ENCODE measurements around the gene CACTIN.

CACTIN gene

DNA sequence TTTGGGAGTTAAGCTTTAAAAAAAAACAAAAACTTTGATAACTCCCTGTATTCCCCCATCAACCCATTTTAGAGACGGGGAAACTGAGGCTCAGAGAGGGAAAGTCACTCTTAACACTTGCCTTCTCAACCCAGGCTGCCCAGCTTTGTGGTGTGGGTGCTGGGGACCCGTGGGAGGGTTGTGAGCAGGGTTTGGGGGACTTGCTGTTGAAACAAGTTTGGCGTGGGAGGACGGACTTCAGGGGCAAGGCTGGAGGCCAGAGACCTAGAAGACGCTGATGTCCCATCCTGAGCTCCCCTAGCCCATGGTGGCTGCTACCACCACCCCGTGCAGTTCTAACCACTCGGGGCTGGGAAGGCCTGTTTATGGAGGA, 747 bp upstream of the CACTIN start:
- DNase-seq (ENCODE audit: low read depth) = no peak

GRCh38 chr19:3625996-3626472, 556 bp downstream of the CACTIN start:
- no peak for DNase-seq (ENCODE audit: low read depth)

DNA sequence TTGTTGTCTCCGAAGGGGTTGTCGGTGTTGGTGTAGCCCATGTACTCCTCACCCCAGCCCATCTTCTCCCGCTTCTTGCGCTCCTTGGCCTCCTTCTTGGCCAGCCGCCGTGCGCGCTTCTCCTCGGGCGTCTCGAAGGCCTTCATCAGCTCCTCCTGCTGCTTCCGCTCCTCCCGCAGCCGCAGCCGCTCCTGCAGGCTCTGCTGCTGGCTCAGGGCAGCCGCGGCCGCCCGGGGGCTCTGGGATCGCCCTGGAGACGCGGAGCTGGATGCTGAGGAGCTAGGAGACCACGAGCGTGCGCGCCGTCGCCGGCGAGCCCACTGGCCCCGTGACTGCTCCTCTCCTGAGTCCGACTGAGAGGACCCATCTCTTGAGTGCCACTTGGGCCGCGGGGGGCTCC, 2.9 kb downstream of the CACTIN start:
- DNase-seq (ENCODE audit: low read depth) = no peak

DNA sequence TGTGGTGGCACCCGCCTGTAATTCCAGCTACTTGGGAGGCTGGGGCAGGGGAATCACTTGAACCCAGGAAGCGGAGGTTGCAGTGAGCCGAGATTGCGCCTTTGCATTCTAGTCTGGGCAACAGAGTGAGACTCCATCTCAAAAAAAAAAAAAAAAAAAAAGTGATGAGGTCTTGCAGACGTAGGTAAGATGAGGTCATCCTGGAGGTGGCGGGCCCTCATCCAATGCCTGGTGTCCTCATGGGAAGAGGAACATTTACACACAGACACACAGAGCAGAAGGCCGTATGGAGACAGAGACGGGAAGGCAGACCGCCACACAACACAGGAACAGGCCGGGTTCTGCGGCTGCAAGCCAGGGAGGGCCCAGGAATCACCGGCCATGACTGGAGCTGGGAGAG, 4.4 kb downstream of the CACTIN start:
- no peak for DNase-seq (ENCODE audit: low read depth)

DNA sequence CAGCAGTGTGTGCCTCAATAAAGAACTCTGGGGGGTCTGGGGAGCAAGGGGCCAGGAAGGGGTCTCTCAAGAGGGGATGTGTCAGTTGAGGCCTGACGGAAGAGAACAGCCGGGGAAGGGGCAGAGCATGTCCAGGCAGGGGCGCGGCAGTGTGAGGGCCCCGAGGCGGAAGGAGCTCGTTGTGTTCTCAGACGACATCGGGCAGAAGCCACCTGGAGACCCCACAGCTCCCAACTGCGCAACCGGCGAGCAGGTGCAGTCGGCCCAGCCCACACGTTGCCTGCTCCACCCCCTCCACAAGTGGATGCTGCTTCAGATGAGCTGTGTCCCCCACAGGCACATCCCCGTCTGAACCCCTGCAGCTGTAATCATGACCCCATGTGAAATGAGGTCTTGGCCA, 4.9 kb downstream of the CACTIN start:
- no peak for DNase-seq (ENCODE audit: low read depth)

DNA sequence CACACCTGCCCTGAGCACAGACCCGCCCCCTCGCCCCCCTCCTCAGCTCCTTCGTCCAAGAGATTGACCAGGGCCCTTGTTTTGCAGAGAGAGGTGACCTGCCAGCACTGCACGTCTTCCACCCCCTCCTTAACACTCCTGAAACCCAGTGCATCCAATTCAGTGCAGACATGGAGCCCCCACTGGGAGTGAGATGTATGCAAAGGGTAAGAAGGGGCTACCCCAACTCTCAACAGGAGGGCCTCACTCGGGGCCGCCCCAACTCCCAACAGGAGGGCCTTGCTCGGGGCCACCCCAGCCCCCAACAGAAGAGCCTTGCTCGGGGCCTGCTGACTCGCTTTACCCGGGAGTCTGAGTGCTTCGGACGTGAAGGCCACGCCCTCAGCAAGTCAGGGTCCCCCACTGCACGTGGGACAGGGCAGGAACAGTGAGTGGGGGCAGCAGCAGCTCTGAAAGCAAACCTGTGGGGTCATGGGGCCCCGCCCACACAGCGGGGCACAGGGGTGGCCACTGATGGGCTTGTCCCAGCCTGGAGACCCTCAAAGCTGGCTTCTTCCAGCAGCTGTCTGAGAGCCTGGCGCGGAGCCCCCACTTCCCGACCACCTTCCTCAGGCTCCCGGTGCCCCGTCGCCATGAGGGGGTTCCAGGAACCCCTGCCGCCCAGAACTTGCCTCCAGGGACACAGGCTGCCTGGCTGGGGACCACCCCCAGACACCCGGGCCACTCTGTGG, 5.6 kb downstream of the CACTIN start:
- DNase-seq (ENCODE audit: low read depth) = no peak

DNA sequence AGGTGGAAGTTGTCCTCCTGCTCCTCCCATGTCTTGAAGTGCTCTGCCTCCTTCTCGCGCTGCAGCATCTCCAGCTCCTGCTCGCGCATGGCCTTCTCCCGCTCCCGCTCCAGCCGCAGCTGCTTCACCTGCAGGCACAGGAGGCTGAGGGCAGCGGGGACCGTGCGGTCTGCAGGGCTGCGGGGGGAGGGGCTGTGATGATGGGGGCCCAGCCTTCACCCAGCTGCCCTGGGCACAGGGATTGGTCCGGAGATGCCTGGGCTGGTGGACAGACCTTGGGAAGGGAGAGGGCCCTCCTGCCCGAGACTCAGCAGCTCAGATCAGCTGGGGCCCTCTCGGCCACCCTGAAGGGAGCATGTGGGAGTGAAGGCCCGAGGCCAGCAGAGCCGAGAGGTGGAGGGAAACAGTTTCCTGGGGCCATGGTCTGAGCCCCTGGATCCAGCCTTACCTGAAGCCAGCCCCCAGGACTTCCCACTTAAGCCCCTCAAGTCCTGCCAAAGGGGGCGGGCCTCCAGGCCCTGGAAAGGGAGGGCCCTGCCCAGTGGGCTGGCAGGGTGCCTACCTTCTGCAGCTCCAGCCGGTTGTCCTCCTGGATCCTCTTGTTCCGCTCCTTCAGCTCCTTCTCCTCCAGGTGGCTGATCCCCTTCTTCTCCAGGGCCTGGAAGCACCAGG, 6.3 kb downstream of the CACTIN start:
- no peak for DNase-seq (ENCODE audit: low read depth)

DNA sequence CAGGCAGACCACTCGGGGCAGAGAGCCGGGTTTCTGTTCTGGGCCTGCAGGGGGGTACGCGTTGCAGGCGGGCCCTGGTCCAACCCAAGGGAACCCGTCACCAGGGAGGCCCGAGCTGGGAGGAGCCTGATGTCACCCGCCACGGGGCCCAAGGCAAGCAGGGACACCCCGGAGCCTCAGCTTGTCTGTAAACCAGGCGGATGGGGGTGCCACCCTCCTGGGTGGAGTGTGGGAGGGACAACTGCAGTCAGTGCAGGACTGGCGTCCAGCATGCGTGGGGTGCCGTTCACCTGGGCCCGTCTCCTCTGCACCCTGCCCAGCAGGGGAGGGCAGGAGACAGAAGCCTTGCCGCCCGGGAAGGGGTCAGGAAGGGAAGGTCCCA, 7.0 kb downstream of the CACTIN start:
- DNase-seq (ENCODE audit: low read depth) = no peak

DNA sequence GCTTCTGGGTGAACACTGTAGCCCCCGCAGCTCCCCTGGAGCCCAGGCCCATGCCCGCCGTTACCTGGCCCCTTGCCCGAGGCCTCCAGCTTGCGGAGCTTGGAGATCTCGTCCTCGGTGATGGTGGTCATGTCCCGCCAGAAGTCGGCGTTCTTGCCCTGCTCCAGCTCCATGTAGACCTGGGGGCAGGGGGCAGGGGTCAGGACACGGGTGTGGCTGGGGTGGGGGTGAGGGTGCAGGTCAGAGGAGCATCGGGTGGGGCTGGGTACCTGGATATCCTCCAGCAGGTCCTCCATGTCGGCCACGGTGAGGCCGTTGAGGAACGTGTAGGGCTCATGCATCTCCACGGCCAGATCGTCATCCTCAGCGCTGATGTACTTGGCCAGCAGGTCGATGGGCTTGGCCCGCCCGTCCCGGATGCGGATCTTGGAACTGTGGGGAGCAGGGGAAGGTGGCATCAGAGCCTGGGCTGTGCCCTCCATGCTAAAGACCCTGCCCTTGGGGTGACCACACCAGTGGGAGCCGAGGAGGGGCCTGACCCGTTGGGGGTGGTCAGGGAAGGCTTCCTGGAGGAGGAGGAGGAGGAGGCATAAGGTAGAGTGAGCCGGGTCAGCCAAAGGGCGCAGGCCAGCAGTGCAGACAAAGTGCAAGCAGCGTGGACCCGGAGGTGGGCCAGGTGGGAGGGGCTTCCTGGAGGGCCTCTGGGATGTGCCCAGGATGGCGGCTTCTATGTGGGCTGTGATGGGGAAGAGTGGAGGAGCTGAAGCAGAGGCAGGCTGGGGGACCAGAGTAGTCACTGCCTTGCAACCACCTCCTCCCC, 7.6 kb downstream of the CACTIN start:
- DNase-seq (ENCODE audit: low read depth) = no peak

DNA sequence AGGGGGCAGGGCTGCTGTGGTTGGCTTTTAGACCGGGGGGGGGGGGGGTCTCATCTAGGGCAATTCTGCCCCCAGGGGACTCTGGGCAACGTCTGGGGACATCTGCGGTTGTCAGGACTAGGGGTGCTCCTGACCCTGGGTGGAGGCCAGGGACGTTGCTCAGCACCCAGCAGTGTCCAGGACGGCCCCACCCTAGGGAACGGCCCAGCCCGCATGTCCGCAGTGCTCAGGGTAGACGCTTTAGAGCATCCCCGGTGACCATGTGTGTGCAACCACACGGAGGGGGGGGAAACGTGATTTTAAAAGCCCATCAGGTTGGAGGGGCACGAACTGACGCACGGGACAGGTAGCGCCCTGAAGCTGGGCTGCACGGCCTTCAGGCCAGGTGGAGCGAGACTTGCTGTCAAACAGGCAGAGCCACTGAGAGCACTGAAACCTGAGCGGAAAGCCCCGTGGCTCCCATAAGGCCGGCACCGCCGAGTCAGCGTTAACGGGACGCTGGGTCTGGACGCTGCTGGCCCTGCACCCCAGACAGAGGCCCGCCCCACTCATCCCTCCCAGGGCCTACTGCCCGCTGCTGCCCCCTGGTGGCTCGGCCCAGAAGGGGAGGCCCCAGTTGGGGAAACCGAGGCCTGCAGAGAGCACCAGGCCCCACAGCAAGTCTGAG, 8.3 kb downstream of the CACTIN start:
- peak; percentile 71 for DNase-seq (ENCODE audit: low read depth)

DNA sequence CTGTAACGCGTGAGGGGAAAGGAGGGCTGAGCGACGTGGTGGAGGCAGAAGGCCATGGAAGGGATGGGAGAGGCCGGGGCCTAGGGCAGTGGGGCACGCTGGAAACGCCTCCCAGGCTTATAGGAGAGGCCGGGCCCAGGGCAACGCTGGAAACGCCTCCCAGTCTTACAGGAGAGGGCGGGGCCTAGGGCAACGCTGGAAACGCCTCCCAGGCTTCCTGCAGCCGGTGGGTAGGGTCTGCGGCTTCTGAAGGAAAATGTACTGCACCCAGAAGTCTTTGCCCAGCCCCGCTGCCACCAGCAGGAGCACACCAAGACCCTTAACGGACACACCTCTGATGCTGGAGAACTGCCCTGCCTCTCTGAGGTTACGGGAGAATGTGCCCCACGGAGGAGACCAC, 9.1 kb downstream of the CACTIN start:
- DNase-seq (ENCODE audit: low read depth) = no peak

- DNase-seq (ENCODE audit: low read depth) = no peak
Observed at GRCh38 chr19:3615524-3616135, 11.0 kb downstream of the CACTIN start.

DNA sequence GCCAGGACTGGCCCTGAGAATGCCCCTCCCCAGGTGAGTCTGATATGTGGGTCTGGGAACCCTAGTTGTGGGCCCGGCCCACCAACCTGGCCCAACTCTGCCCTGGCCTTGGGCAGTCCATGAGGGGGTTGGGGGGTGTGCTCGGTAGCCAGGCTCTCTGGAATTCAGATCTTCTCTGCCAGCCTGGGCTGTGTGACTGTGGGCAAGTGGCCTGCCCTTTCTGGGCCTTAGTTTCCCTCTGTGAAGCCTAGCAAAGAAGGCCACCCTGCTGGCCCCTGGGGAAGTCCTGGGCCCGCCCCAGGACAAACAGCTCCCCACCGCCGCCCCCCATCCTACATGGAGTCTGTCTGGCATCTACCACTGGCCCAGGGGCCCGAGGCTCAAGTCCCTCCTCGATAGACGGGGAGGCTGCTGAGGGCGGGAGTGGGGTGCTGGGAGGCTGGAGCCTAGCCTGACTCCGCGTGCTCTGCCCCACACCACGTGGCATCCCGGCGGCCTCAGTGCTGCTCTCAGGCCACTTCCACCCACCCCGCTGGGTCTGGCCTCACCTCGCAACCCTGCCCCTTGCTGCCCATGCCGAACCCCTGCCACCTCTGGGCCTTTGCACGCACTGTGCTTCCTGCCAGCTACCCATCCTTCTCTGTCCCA, 11.6 kb downstream of the CACTIN start:
- DNase-seq (ENCODE audit: low read depth) = no peak

DNA sequence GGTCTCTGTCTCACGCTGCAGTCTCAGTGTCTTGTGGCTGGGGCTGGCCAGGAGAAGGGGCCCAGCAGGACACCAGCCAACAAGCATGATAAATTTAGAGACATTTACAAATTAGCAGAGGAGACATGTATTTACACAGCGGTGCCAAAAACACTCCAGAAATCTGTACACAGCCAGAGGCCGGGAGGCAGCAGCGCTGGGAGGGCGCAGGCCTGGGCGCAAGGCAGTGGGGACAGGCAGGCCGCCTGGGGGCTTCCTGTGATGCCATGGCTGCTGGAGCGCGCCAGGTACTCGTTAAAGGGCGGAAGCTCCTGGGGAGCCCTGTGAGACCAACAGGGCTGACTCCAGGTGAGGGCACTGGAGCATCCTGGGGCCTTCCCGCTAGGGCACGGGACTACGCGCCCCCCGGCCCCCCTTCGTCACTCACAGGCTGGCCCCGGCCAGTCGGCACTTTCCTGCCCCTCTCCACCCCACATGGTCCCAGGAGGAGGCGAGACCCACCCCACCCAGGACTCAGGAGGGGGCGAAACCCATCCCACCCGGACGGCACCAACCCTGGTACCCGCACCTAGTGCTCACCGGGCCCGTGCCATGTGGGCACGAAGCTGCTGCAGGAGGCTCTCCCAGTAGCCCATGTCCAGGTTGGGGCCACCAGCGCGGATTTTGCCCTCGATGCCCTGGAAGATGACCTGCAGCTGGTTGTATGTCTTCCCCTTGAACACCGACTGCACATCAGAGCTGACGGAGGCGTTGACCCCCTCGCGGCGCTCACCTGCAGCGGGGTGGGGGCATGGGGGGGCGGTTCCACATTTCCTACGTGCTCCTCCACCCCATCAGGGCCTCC, 12.6 kb downstream of the CACTIN start:
- DNase-seq (ENCODE audit: low read depth) = no peak

DNA sequence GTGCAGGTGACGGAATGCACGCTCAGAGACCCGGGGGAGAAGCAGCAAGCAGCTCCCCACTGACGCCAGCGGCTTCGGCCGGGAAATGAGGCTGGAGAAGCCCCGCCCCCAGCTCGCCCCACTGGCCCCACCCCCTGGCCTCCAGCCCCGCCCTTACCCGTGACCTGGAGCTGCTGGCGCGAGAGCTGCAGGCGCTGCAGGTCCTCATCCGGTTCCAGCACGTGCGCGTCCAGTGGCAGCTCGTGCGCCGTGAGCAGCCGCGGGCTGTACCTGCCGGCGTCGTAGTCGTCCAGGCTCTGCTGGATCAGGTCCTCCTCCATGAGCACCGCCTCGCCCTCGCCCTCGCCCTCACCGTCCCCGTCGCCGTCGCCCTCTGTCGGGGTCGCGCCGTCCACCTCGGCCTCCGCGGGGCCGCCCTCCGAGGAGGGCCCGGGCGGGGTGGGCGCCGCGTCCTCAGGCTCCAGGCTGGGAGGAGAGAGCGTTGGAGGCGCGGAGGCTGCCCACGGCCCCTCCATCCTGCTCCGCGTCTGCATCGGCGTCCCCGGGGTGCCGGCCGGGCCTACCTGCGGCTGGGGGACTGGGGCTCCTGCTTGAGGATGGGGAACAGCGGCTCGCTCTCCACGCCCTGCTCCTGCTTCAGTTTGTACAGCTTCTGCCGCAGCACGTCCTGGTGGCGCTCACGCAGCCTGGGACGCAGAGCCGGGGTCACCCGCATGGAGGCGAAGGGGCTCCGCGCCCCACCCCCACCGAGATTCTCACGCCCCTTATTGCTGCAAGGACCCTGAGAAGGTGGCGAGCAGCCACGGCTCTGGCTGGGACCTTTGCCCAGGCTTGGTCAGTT, 13.5 kb downstream of the CACTIN start:
- DNase-seq (ENCODE audit: low read depth) = no peak

DNA sequence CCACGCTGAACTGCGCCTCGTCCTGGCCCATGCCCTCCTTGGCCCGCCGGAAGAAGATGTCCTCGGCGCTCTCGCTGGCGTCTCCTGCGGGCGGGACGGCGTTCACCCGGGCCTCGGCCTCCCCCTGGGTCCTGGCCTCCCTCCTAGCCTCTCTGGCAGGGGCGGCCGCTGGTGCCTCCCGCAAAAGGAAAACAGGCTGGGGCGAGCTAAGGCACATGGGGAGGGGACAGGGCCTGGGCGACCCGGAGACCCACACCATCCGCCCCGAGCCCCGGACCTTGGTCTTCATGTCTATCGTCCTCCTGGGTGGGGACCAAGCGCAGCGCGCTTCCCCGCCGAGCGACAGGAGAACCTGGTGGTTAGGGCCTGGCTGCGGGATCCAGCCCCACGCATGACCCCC, 14.3 kb downstream of the CACTIN start:
- no peak for DNase-seq (ENCODE audit: low read depth)

GRCh38 chr19:3611841-3612240, 14.7 kb downstream of the CACTIN start:
- DNase-seq (ENCODE audit: low read depth) = no peak

DNA sequence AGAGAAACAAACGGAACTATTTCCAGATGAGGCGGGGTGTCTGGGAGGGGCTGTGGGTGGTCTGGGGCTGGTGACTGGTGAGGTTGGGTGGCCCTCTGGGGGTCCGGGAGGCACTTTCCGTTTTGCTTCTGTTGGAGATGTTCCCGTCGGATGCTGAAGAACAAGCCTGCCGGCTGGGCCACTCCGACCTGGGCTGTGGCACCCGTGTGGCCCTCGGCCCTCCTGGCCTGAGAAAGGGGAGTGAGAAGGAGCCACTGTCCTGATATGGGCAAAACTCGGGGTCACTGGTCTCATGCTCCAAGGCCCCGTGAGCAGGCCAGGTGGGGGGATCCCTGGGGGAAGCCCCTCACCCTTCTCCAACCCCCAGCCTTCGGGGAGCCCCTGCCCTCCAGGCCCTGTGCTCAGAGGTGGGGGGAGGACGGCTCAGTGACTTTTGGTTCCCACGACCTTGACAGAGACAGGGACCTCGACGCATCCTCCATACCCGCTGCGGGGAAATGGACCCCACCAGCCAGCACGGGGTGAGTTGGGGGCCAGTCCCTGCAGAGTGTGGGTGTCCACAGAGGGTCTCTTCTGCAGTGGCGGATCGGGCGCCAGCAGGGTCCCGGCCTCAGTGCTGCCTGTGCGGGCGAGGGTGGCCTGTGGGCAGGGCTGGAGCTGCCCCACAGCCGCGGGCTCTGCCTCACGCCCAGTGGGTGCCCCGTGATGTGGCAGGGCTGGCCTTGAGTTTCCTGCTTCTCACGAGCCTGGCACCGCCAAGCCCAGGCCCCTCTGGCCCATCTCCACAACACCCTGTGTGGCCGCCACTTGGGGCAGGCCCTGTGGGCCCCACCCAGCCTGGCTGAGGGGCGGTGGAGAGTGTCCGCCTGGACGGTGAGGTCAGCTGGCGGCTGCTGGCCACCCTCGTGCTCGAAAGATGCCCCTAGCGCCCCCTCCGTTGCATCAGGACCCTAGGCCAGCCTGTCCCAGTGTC, 15.6 kb downstream of the CACTIN start:
- no peak for DNase-seq (ENCODE audit: low read depth)

All from fibroblast of gingiva (primary cell).